PC-3 (cell line): ENCODE data around the gene NOTCH1. TPM values are rescaled to one million over a fixed set of nuclear protein-coding genes. Genes with fewer than 3 reads are reported as not detected.
"Not testable (repeated sequence)": the region's sequence is repeated elsewhere in the genome, so short reads cannot be mapped to it uniquely, and the experiment has no call there.

Source experiments
- ATAC-seq: fragments of 200-7000 bp; cut with Tn5 transposase; 2 replicates; pipeline ENCODE4 v1.9.1; 2020; ENCODE audit warnings: mild to moderate bottlenecking, moderate library complexity
- BruUV-seq: library from RNA; stranded (reverse); fragments of 400-500 nt; replicated peaks from 2 replicates; lab custom pipeline; 2021; lab: Mats Ljungman, UMichigan
- CTCF ChIA-PET: fragments of 300-600 bp; sonication (Branson Sonifier 250); formaldehyde crosslinking; loops from one replicate; lab custom pipeline; 2022; ENCODE audit warnings: antibody characterized with exemption; lab: Charles Lee
- POLR2A ChIA-PET: fragments of 300-600 bp; sonication (Branson Sonifier 250); formaldehyde crosslinking; loops from one replicate; lab custom pipeline; 2022; ENCODE audit warnings: antibody characterized with exemption; ENCODE audit not compliant: unreplicated experiment; lab: Charles Lee
- DNase-seq: peaks from one replicate; pipeline ENCODE4 v3.0.0-alpha.2; 2015
- H2AFZ ChIP-seq: fragments of 300-600 bp; sonication (generic); 2 replicates; pipeline ENCODE4 v1.6.0; 2016; ENCODE audit warnings: antibody characterized with exemption, low read length
- H3F3A ChIP-seq: fragments of 300-600 bp; sonication (generic); one replicate; pipeline ENCODE4 v1.6.0; 2017; ENCODE audit warnings: antibody characterized with exemption, low read length, control low read depth, mild to moderate bottlenecking; ENCODE audit not compliant: unreplicated experiment
- H3K27ac ChIP-seq: fragments of 300-600 bp; sonication (generic); 2 replicates; pipeline ENCODE4 v1.5.1; 2016; ENCODE audit warnings: mild to moderate bottlenecking, low read length
- H3K27me3 ChIP-seq: fragments of 300-600 bp; sonication (generic); 2 replicates; pipeline ENCODE4 v1.6.1; 2016; ENCODE audit warnings: low read length, mixed read lengths
- H3K36me3 ChIP-seq: fragments of 300-600 bp; sonication (generic); 2 replicates; pipeline ENCODE4 v1.6.1; 2016; ENCODE audit warnings: low read depth, mixed run types, low read length, mixed read lengths
- H3K4me1 ChIP-seq: fragments of 300-600 bp; sonication (generic); 2 replicates; pipeline ENCODE4 v1.5.1; 2016; ENCODE audit warnings: low read length; ENCODE audit not compliant: insufficient read depth
- H3K4me2 ChIP-seq: fragments of 300-600 bp; sonication (generic); 2 replicates; pipeline ENCODE4 v1.6.0; 2016; ENCODE audit warnings: low read length
- H3K4me3 ChIP-seq: fragments of 300-600 bp; sonication (generic); 2 replicates; pipeline ENCODE4 v1.5.1; 2016; ENCODE audit warnings: mild to moderate bottlenecking, low read length, mixed read lengths
- H3K79me2 ChIP-seq: fragments of 300-600 bp; sonication (generic); 2 replicates; pipeline ENCODE4 v1.6.1; 2017; ENCODE audit warnings: low read length, mixed read lengths
- H3K9ac ChIP-seq: fragments of 300-600 bp; sonication (generic); 2 replicates; pipeline ENCODE4 v1.6.0; 2016; ENCODE audit warnings: mild to moderate bottlenecking, low read length
- H3K9me2 ChIP-seq: fragments of 300-600 bp; sonication (generic); replicated peaks from 2 replicates; pipeline ENCODE4 v1.6.1; 2016; ENCODE audit warnings: mixed run types, low read length, mixed read lengths
- H3K9me3 ChIP-seq: fragments of 300-600 bp; sonication (generic); 2 replicates; pipeline ENCODE4 v1.6.1; 2016; ENCODE audit warnings: low read length, mixed read lengths
- H4K20me1 ChIP-seq: fragments of 300-600 bp; sonication (generic); 2 replicates; pipeline ENCODE4 v1.6.1; 2016; ENCODE audit warnings: low read length, mixed read lengths
- EZH2 ChIP-seq: fragments of 300-600 bp; sonication (generic); IDR thresholded peaks from one replicate; pipeline ENCODE4 v1.6.1; 2017; ENCODE audit warnings: antibody characterized with exemption, mild to moderate bottlenecking, low read length; ENCODE audit not compliant: unreplicated experiment
- EZH2phosphoT487 ChIP-seq: fragments of 300-600 bp; sonication (generic); IDR thresholded peaks from 2 replicates; pipeline ENCODE4 v1.6.1; 2018; ENCODE audit warnings: mild to moderate bottlenecking, antibody characterized with exemption, low read length, borderline replicate concordance
- intact Hi-C: fragments of 100-400 bp; cut with micrococcal nuclease; formaldehyde crosslinking; loops from 2 replicates; pipeline ENCODE4 v1.9.0; 2023
- total RNA-seq: library from RNA; depleted of rRNA; stranded (reverse); fragments of >200 nt; gene quantifications from 2 replicates; pipeline ENCODE4 v1.2.3, GENCODE V29; 2014
- TF ChIP-seq, protein P1 (sequence below): fragments of 300-600 bp; sonication (generic); conservative IDR thresholded peaks from 2 replicates; pipeline ENCODE4 v1.5.1; 2017; ENCODE audit warnings: antibody characterized with exemption, low read depth, mild to moderate bottlenecking, low read length

NOTCH1 gene
- total RNA-seq, 1 experiment from 2014 or later: 14.3 TPM

DNA sequence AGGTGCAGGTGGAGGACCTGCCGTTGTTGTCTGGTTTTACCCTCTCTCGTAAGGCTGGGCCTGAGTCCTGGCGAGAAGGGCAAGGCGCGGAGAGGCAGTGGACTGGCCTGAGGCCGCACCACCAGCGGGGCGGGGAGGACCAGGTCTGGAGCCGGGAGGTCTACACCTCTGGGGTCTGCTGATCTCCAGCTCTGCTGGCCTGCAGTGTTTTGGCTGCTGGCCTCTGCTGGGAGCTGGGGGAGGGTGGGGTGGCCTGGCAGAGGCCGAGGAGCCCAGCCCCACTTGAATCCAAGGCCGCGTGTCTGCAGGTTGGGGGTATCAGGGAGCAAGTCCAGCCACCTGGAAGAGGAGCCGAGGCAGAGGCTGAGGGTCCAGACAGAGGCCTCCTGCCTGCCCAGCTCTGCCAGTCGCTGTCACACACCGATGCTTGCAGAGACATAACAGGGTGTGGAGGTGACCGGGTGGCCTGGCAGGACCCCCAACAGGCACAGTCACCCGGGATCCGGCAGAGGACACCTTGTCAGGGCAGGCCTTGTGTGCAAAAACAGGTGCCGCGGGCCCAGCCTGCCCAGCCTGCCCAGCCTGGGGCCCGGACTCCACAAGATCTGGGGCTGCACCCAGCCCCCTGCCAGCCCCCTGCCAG is 29.9 kb upstream of the NOTCH1 start:
- intact Hi-C loops: no loop called here
- CTCF ChIA-PET: no interaction called here
- TF ChIP-seq, protein P1, sequence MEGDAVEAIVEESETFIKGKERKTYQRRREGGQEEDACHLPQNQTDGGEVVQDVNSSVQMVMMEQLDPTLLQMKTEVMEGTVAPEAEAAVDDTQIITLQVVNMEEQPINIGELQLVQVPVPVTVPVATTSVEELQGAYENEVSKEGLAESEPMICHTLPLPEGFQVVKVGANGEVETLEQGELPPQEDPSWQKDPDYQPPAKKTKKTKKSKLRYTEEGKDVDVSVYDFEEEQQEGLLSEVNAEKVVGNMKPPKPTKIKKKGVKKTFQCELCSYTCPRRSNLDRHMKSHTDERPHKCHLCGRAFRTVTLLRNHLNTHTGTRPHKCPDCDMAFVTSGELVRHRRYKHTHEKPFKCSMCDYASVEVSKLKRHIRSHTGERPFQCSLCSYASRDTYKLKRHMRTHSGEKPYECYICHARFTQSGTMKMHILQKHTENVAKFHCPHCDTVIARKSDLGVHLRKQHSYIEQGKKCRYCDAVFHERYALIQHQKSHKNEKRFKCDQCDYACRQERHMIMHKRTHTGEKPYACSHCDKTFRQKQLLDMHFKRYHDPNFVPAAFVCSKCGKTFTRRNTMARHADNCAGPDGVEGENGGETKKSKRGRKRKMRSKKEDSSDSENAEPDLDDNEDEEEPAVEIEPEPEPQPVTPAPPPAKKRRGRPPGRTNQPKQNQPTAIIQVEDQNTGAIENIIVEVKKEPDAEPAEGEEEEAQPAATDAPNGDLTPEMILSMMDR: no peak
- no peak for TF ChIP-seq EZH2phosphoT487
- no peak for TF ChIP-seq EZH2
- Histone ChIP-seq H3K9me2 (no peaks in the 10 kb centered on the region), H3K4me1 (peaks cover 10% of the 10 kb centered on the region), H3K9me3 (no peaks in the 10 kb centered on the region), H3K4me2 (no peak overlapping the region), H3F3A (no peaks in the 10 kb centered on the region), H3K27me3 (no peaks in the 10 kb centered on the region), H4K20me1 (no peaks in the 10 kb centered on the region), H3K36me3 (no peaks in the 10 kb centered on the region), H3K4me3 (no peak overlapping the region), H3K27ac (no peak overlapping the region), H3K9ac (no peak overlapping the region), H3K79me2 (no peaks in the 10 kb centered on the region), H2AFZ (0 out of 2 replicates have a peak overlapping the region, but pooled peaks have one; percentile 19)
- BruUV-seq: no TSS peak
- no peak for DNase-seq
- POLR2A ChIA-PET: no interaction called here
- no peak for ATAC-seq

DNA sequence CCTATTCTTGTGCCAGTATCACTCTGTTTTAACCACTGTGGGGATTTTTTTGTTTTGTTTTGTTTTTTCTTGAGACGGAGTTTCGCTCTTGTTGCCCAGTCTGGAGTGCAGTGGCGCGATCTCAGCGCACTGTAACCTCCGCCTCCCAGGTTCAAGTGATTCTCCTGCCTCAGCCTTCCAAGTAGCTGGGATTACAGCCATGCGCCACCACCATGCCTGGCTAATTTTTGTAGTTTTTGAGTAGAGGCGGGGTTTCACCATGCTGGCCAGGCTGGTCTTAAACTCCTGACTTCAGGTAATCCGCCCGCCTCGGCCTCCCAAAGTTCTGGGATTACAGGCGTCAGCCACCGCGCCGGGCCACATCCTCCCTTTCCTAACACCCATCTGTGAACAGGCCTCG is 28.8 kb upstream of the NOTCH1 start:
- ATAC-seq, H2AFZ ChIP-seq, H3K9ac ChIP-seq, POLR2A ChIA-PET, DNase-seq, H3K9me3 ChIP-seq, H3K27ac ChIP-seq, intact Hi-C loops, H3K79me2 ChIP-seq, H3K9me2 ChIP-seq, CTCF ChIA-PET, H3K4me2 ChIP-seq, H3K36me3 ChIP-seq, H3K27me3 ChIP-seq, H3K4me3 ChIP-seq, H4K20me1 ChIP-seq, H3F3A ChIP-seq, BruUV-seq: not testable (repeated sequence)
- H3K4me1 ChIP-seq: peaks cover 10% of the 10 kb centered on the region

DNA sequence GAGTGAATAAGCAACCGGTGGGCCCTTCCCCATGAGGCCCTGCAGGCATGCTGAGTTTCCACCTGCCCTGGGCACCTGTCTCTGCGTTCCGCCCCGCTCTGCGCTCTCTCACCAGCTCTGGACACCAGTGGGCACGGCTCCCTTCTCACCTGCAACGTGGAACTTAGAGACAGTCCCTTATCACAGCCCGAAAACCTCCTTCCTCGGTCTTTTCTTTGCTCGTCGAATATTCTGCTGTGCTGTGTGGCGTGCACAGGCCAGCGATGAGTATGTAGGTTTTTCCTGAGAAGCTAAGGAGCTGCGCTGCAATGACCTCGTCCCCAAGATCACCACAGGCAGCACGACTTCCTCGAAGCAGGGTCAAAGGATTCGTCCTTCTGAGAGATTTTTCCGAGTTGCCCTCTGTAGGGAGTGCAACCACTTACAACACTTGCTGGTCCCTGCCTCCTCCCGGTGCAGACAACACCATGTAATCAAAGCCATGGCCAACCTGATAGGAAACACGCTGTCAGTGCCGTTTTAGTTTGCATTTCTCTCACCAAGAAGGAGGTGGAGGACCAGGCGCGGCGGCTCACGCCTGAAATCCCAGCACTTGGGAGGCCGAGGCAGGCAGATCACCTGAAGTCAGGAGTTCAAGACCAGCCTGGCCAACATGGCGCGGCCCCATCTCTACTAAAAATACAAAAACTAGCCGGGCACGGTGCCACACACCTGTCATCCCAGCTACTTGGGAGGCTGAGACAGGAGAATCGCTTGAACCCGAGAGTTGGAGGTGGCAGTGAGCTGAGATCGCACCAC is 27.2 kb upstream of the NOTCH1 start:
- ChIA-PET POLR2A (no interaction called here), CTCF (no interaction called here)
- no peak overlapping the region for H2AFZ ChIP-seq

More for the DNA sequence above, 27.2 kb upstream of the NOTCH1 start:
- intact Hi-C loops: no loop called here
- BruUV-seq: no TSS peak
- H3K27me3 ChIP-seq: no peaks in the 10 kb centered on the region
- no peaks in the 10 kb centered on the region for H3K9me2 ChIP-seq
- peaks cover 17% of the 10 kb centered on the region for H3K4me1 ChIP-seq
- no peaks in the 10 kb centered on the region for H3K79me2 ChIP-seq
- H3K9me3 ChIP-seq: no peaks in the 10 kb centered on the region
- H4K20me1 ChIP-seq: no peaks in the 10 kb centered on the region
- H3K4me3 ChIP-seq: no peak overlapping the region
- H3F3A ChIP-seq: no peaks in the 10 kb centered on the region
- DNase-seq: no peak
- H3K27ac ChIP-seq: no peak overlapping the region
- no peak overlapping the region for H3K9ac ChIP-seq
- H3K36me3 ChIP-seq: no peaks in the 10 kb centered on the region
- TF ChIP-seq EZH2phosphoT487 (no peak), EZH2 (no peak)
- TF ChIP-seq, protein P1: no peak
- ATAC-seq: no peak
- H3K4me2 ChIP-seq: no peak overlapping the region
